Neural cell (in vitro differentiated cells): ENCODE results near the gene BTG4. TPM values are rescaled to one million over a fixed set of nuclear protein-coding genes. Genes with fewer than 3 reads are reported as not detected.

Experiments used
- H2AFZ ChIP-seq: fragments of 200-600, 300-800 bp; sonication (generic), shearing (Covaris generic); 2 replicates; pipeline ENCODE4 v1.6.0; 2014; ENCODE audit warnings: low read depth, mild to moderate bottlenecking, antibody characterized with exemption, low read length, moderate library complexity
- H3F3A ChIP-seq: fragments of 200-600 bp; shearing (Covaris generic); 2 replicates; pipeline ENCODE4 v1.6.1; 2016; ENCODE audit warnings: mild to moderate bottlenecking, moderate library complexity, mixed read lengths, antibody characterized with exemption, low read length; ENCODE audit not compliant: insufficient read depth, poor library complexity, severe bottlenecking
- H3K27ac ChIP-seq: fragments of 200-600, 300-800 bp; sonication (generic), shearing (Covaris generic); 2 replicates; pipeline ENCODE4 v1.5.1; 2014; ENCODE audit warnings: mild to moderate bottlenecking, low read length, moderate library complexity
- H3K27me3 ChIP-seq: fragments of 300-800, 200-600 bp; sonication (generic), shearing (Covaris generic); 2 replicates; pipeline ENCODE4 v1.6.0; 2014; ENCODE audit warnings: mild to moderate bottlenecking, low read depth, low read length, moderate library complexity; ENCODE audit not compliant: insufficient read depth
- H3K36me3 ChIP-seq: fragments of 300-800, 200-600 bp; sonication (generic), shearing (Covaris generic); 2 replicates; pipeline ENCODE4 v1.5.1; 2014; ENCODE audit warnings: mild to moderate bottlenecking, antibody characterized with exemption, low read length, moderate library complexity; ENCODE audit not compliant: insufficient read depth
- H3K4me2 ChIP-seq: fragments of 300-800, 200-600 bp; sonication (generic), shearing (Covaris generic); 2 replicates; pipeline ENCODE4 v1.6.0; 2014; ENCODE audit warnings: mild to moderate bottlenecking, low read length
- H3K4me3 ChIP-seq: fragments of 300-800, 200-600 bp; sonication (generic), shearing (Covaris generic); 2 replicates; pipeline ENCODE4 v1.5.1; 2014; ENCODE audit warnings: mild to moderate bottlenecking, low read length, moderate library complexity
- H3K79me2 ChIP-seq: fragments of 200-600 bp; shearing (Covaris generic); replicated peaks from 2 replicates; pipeline ENCODE4 v1.6.0; 2014; ENCODE audit warnings: mild to moderate bottlenecking, low read length, moderate library complexity; ENCODE audit not compliant: insufficient read depth
- H3K9ac ChIP-seq: fragments of 300-800, 200-600 bp; sonication (generic), shearing (Covaris generic); 2 replicates; pipeline ENCODE4 v1.6.1; 2016; ENCODE audit warnings: mild to moderate bottlenecking, low read length, mixed read lengths
- H3K9me2 ChIP-seq: fragments of 200-600 bp; shearing (Covaris generic); 2 replicates; pipeline ENCODE4 v1.6.1; 2016; ENCODE audit warnings: mild to moderate bottlenecking, low read length, mixed read lengths; ENCODE audit not compliant: insufficient read depth
- H3K9me3 ChIP-seq: fragments of 200-600, 300-800 bp; sonication (generic), shearing (Covaris generic); 2 replicates; pipeline ENCODE4 v1.6.1; 2016; ENCODE audit warnings: mild to moderate bottlenecking, mixed run types, low read length, moderate library complexity, mixed read lengths
- H4K20me1 ChIP-seq: fragments of 200-600 bp; shearing (Covaris generic); 2 replicates; pipeline ENCODE4 v1.6.1; 2016; ENCODE audit warnings: mild to moderate bottlenecking, mixed run types; ENCODE audit not compliant: insufficient read depth
- CTCF ChIP-seq: fragments of 450-650 bp; IDR thresholded peaks from 2 replicates; pipeline ENCODE4 v1.5.1; 2014; ENCODE audit warnings: antibody characterized with exemption, mild to moderate bottlenecking, moderate library complexity; ENCODE audit not compliant: poor library complexity, severe bottlenecking
- EP300 ChIP-seq: fragments of 450-650 bp; conservative IDR thresholded peaks from 2 replicates; pipeline ENCODE4 v1.6.1; 2014; ENCODE audit warnings: antibody characterized with exemption, mild to moderate bottlenecking, moderate library complexity; ENCODE audit not compliant: poor library complexity, severe bottlenecking
- EZH2 ChIP-seq: fragments of 200-600, 300-800 bp; shearing (Covaris generic), sonication (generic); IDR thresholded peaks from 2 replicates; pipeline ENCODE4 v1.6.1; 2014; ENCODE audit warnings: antibody characterized with exemption, low read length, borderline replicate concordance, mild to moderate bottlenecking; ENCODE audit not compliant: insufficient read depth, poor library complexity, severe bottlenecking
- MXI1 ChIP-seq: fragments of 450-650 bp; conservative IDR thresholded peaks from 2 replicates; pipeline ENCODE4 v1.6.1; 2014; ENCODE audit warnings: antibody characterized with exemption, mild to moderate bottlenecking; ENCODE audit not compliant: poor library complexity, severe bottlenecking
- POLR2AphosphoS5 ChIP-seq: IDR thresholded peaks from 2 replicates; pipeline ENCODE4 v1.6.1; 2012
- RAD21 ChIP-seq: fragments of 450-650 bp; conservative IDR thresholded peaks from 2 replicates; pipeline ENCODE4 v1.6.1; 2014; ENCODE audit warnings: antibody characterized with exemption, mild to moderate bottlenecking, moderate library complexity
- REST ChIP-seq: IDR thresholded peaks from 2 replicates; pipeline ENCODE4 v1.6.1; 2012; ENCODE audit warnings: borderline replicate concordance
- SMC3 ChIP-seq: fragments of 450-650 bp; conservative IDR thresholded peaks from 2 replicates; pipeline ENCODE4 v1.6.1; 2014; ENCODE audit warnings: antibody characterized with exemption, mild to moderate bottlenecking, moderate library complexity; ENCODE audit not compliant: poor library complexity
- TAF1 ChIP-seq: IDR thresholded peaks from 2 replicates; pipeline ENCODE4 v1.6.1; 2012; ENCODE audit warnings: low read depth
- polyA plus RNA-seq: library from polyadenylated mRNA; depleted of rRNA; stranded (reverse); fragments of >200 nt; gene quantifications from 2 replicates; pipeline ENCODE4 v1.2.3, GENCODE V29; 2014

BTG4 gene
- polyA plus RNA-seq, 1 donor from 2014 or later, result not detected

GRCh38 chr11:111549196-111549868 lies 37.1 kb upstream of the BTG4 start:
- H3K79me2 ChIP-seq, result no peaks in the 10 kb centered on the region
- H3F3A ChIP-seq, result no peaks in the 10 kb centered on the region
- H4K20me1 ChIP-seq, result no peaks in the 10 kb centered on the region
- H3K9me3 ChIP-seq, result no peaks in the 10 kb centered on the region
- no peak overlapping the region for H3K9ac ChIP-seq
- no peak overlapping the region for H3K4me2 ChIP-seq
- no peak overlapping the region for H2AFZ ChIP-seq
- no peak overlapping the region for H3K4me3 ChIP-seq
- TF ChIP-seq MXI1, result no peak
- TF ChIP-seq EP300, result peak; percentile 14
- no peak for TF ChIP-seq TAF1
- no peak for TF ChIP-seq EZH2
- H3K27me3 ChIP-seq, result no peaks in the 10 kb centered on the region
- H3K9me2 ChIP-seq, result no peaks in the 10 kb centered on the region
- H3K36me3 ChIP-seq, result no peaks in the 10 kb centered on the region
- no peak overlapping the region for H3K27ac ChIP-seq

GRCh38 chr11:111548525-111548924 lies 36.3 kb upstream of the BTG4 start:
- no peaks in the 10 kb centered on the region for H3K79me2 ChIP-seq
- no peak overlapping the region for H3K4me2 ChIP-seq
- no peaks in the 10 kb centered on the region for H4K20me1 ChIP-seq
- H3K27ac ChIP-seq, result no peak overlapping the region
- peaks cover 2% of the 10 kb centered on the region for H3K27me3 ChIP-seq
- no peak overlapping the region for H3K4me3 ChIP-seq
- H3K9me3 ChIP-seq, result no peaks in the 10 kb centered on the region
- no peak overlapping the region for H2AFZ ChIP-seq
- no peak overlapping the region for H3K9ac ChIP-seq
- TF ChIP-seq MXI1, result no peak
- TF ChIP-seq EP300, result no peak
- no peak for TF ChIP-seq CTCF
- no peak for TF ChIP-seq EZH2
- no peak for TF ChIP-seq TAF1
- TF ChIP-seq SMC3, result no peak
- TF ChIP-seq POLR2AphosphoS5, result no peak
- TF ChIP-seq RAD21, result no peak
- no peak for TF ChIP-seq REST
- no peaks in the 10 kb centered on the region for H3K9me2 ChIP-seq
- no peaks in the 10 kb centered on the region for H3K36me3 ChIP-seq
- no peaks in the 10 kb centered on the region for H3F3A ChIP-seq
